ENCODE measurements around the gene FAM83F. TPM values are rescaled to one million over a fixed set of nuclear protein-coding genes. Genes with fewer than 3 reads are reported as not detected.
A peak's percentile ranks its signal among the peaks of the same experiment; 100 is the strongest.

FAM83F gene
- total RNA-seq, 1 donor from 2014 or later = 4.9 TPM

- no peak for DNase-seq
- intact Hi-C loops (cut with DNase I) = no loop called here
- peak; percentile 36 for ATAC-seq (ENCODE audit: poor library complexity)
These were observed 33.7 kb upstream of the FAM83F start for GRCh38 chr22:39960791-39961746.

GRCh38 chr22:39962071-39962470, 32.7 kb upstream of the FAM83F start:
- intact Hi-C loops (cut with DNase I) = no loop called here
- ATAC-seq (ENCODE audit: poor library complexity) (no peak), DNase-seq (no peak)

GRCh38 chr22:39965748-39966147, 29.0 kb upstream of the FAM83F start:
- DNase-seq (no peak), ATAC-seq (ENCODE audit: poor library complexity) (no peak)
- intact Hi-C loops (cut with DNase I) = no loop called here

- intact Hi-C loops (cut with DNase I) = no loop called here
- DNase-seq (no peak), ATAC-seq (ENCODE audit: poor library complexity) (no peak)
These were observed 28.3 kb upstream of the FAM83F start for GRCh38 chr22:39966470-39966869.

GRCh38 chr22:39967103-39967829, 27.5 kb upstream of the FAM83F start:
- intact Hi-C loops (cut with DNase I) = no loop called here
- DNase-seq (no peak), ATAC-seq (ENCODE audit: poor library complexity) (no peak)

- intact Hi-C loops (cut with DNase I) = no loop called here
- ATAC-seq (ENCODE audit: poor library complexity) (peak; percentile 85), DNase-seq (peak; percentile 53)
These were observed 26.5 kb upstream of the FAM83F start for GRCh38 chr22:39967996-39968972.

GRCh38 chr22:39970742-39971141, 24.0 kb upstream of the FAM83F start:
- intact Hi-C loops (cut with DNase I) = no loop called here
- DNase-seq (no peak), ATAC-seq (ENCODE audit: poor library complexity) (no peak)

GRCh38 chr22:39972641-39973040, 22.1 kb upstream of the FAM83F start:
- DNase-seq = no peak
- ATAC-seq (ENCODE audit: poor library complexity) = no peak
- intact Hi-C loops (cut with DNase I) = no loop called here

- intact Hi-C loops (cut with DNase I) = no loop called here
- ATAC-seq (ENCODE audit: poor library complexity) (peak; percentile 50), DNase-seq (no peak)
These were observed 21.1 kb upstream of the FAM83F start for GRCh38 chr22:39973656-39974055.

GRCh38 chr22:39974065-39974464, 20.7 kb upstream of the FAM83F start:
- no peak for DNase-seq
- intact Hi-C loops (cut with DNase I) = no loop called here
- ATAC-seq (ENCODE audit: poor library complexity) = no peak

GRCh38 chr22:39979048-39979447, 15.7 kb upstream of the FAM83F start:
- DNase-seq = no peak
- ATAC-seq (ENCODE audit: poor library complexity) = no peak
- intact Hi-C loops (cut with DNase I) = no loop called here

- ATAC-seq (ENCODE audit: poor library complexity) (no peak), DNase-seq (no peak)
- intact Hi-C loops (cut with DNase I) = no loop called here
These were observed 15.3 kb upstream of the FAM83F start for GRCh38 chr22:39979458-39979857.

- DNase-seq = no peak
- intact Hi-C loops (cut with DNase I) = no loop called here
- no peak for ATAC-seq (ENCODE audit: poor library complexity)
These were observed 14.2 kb upstream of the FAM83F start for GRCh38 chr22:39980596-39980995.

- intact Hi-C loops (cut with DNase I) = no loop called here
- no peak for DNase-seq
- ATAC-seq (ENCODE audit: poor library complexity) = no peak
These were observed 11.4 kb upstream of the FAM83F start for GRCh38 chr22:39983346-39983745.

GRCh38 chr22:39984006-39984405, 10.7 kb upstream of the FAM83F start:
- intact Hi-C loops (cut with DNase I) = no loop called here
- ATAC-seq (ENCODE audit: poor library complexity) (no peak), DNase-seq (no peak)

- ATAC-seq (ENCODE audit: poor library complexity) (no peak), DNase-seq (no peak)
- intact Hi-C loops (cut with DNase I) = no loop called here
These were observed 10.0 kb upstream of the FAM83F start for GRCh38 chr22:39984746-39985145.

GRCh38 chr22:39985383-39986035, 9.2 kb upstream of the FAM83F start:
- DNase-seq = no peak
- no peak for ATAC-seq (ENCODE audit: poor library complexity)
- intact Hi-C loops (cut with DNase I) = no loop called here

- intact Hi-C loops (cut with DNase I) = no loop called here
- ATAC-seq (ENCODE audit: poor library complexity) (no peak), DNase-seq (no peak)
These were observed 6.2 kb upstream of the FAM83F start for GRCh38 chr22:39988386-39989114.

Measured in Right ventricle myocardium superior (tissue), 1 donor.